DND-41 (cell line): Measurements from ENCODE around the gene KIF3C.

ENCODE experiments used
- EZH2 ChIP-seq: IDR thresholded peaks from 3 replicates; pipeline ENCODE4 v1.6.1; 2012; ENCODE audit warnings: borderline replicate concordance, low read depth, mild to moderate bottlenecking, moderate library complexity, low read length, inconsistent platforms; ENCODE audit not compliant: severe bottlenecking
- TF ChIP-seq, protein P1 (sequence below): IDR thresholded peaks from 2 replicates; pipeline ENCODE4 v1.5.1; 2012; ENCODE audit warnings: borderline replicate concordance, low read length, moderate library complexity, mild to moderate bottlenecking; ENCODE audit not compliant: poor library complexity, severe bottlenecking; ENCODE audit errors: extremely low read depth

DNA sequence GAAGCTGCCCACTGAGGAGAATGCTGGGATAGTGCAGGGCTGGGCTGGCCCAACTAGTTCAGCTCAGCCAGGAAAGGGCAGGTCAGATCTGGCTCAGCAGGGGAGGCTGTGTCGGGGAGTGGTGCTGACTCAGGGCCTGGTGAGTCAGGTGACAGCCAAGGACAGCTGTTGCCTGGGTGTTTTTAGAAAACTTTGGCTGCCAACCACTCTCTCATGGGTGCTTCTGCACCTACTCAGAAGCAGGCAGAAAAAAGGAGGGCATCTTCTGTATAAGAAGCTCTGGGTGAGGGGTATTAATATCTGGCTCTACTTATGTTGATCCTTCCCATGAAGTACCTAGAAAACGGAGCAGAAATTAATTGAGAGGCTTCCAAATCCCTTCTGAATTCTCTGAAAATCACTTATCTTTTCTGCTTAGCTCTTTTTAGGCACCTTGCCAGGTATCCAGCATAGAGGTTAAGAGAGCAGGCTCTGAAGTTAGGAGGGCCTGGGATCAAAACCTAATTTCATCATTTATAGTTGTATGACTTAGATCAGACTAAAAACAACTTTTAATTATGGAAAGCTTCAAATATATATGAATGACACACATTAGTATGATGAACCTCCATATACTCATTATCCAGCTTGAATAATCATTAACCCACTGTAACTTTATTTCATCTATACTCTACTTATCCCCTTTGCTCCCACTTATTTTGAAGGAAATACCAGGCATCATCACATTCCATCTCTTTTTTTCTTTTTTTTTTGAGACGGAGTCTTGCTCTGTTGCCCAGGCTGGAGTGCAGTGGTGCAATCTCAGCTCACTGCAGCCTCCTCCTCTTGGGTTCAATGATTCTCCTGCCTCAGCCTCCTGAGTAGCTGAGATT is 36.1 kb upstream of the KIF3C start:
- TF ChIP-seq, protein P1, sequence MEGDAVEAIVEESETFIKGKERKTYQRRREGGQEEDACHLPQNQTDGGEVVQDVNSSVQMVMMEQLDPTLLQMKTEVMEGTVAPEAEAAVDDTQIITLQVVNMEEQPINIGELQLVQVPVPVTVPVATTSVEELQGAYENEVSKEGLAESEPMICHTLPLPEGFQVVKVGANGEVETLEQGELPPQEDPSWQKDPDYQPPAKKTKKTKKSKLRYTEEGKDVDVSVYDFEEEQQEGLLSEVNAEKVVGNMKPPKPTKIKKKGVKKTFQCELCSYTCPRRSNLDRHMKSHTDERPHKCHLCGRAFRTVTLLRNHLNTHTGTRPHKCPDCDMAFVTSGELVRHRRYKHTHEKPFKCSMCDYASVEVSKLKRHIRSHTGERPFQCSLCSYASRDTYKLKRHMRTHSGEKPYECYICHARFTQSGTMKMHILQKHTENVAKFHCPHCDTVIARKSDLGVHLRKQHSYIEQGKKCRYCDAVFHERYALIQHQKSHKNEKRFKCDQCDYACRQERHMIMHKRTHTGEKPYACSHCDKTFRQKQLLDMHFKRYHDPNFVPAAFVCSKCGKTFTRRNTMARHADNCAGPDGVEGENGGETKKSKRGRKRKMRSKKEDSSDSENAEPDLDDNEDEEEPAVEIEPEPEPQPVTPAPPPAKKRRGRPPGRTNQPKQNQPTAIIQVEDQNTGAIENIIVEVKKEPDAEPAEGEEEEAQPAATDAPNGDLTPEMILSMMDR: no peak
- no peak for TF ChIP-seq EZH2
